Neural crest cell (in vitro differentiated cells): ENCODE data around the gene KREMEN1. TPM values are rescaled to one million over a fixed set of nuclear protein-coding genes. Genes with fewer than 3 reads are reported as not detected.

Experiments
- DNase-seq: peaks from one replicate; pipeline ENCODE4 v3.0.0; 2021; ENCODE audit warnings: low read depth, mixed read lengths, low spot score
- H3K27ac Mint-ChIP-seq: one replicate; pipeline ENCODE4 v1.8.0; 2021; ENCODE audit warnings: mild to moderate bottlenecking, mixed read lengths; ENCODE audit not compliant: unreplicated experiment
- H3K27me3 Mint-ChIP-seq: 2 replicates; pipeline ENCODE4 v1.8.0; 2021; ENCODE audit warnings: low read depth, mild to moderate bottlenecking, mixed read lengths
- H3K36me3 Mint-ChIP-seq: 2 replicates; pipeline ENCODE4 v1.8.0; 2021; ENCODE audit warnings: low read depth, mild to moderate bottlenecking, mixed read lengths
- H3K4me1 Mint-ChIP-seq: 2 replicates; pipeline ENCODE4 v1.8.0; 2021; ENCODE audit warnings: mixed read lengths
- H3K4me3 Mint-ChIP-seq: one replicate; pipeline ENCODE4 v1.8.0; 2021; ENCODE audit warnings: mild to moderate bottlenecking, mixed read lengths
- H3K9me3 Mint-ChIP-seq: 2 replicates; pipeline ENCODE4 v1.8.0; 2021; ENCODE audit warnings: mixed read lengths
- CTCF ChIP-seq: fragments of 200-600 bp; sonication (generic); conservative IDR thresholded peaks from 2 replicates; pipeline ENCODE4 v1.5.0; 2021; ENCODE audit warnings: antibody characterized with exemption, mild to moderate bottlenecking
- total RNA-seq: library from RNA; stranded (reverse); gene quantifications from 2 replicates; pipeline ENCODE4 v1.2.1, GENCODE V29; 2021

Gene KREMEN1
- total RNA-seq, 1 donor from 2014 or later = 3.9 TPM

- Mint-ChIP-seq H3K4me3 (no peak overlapping the region), H3K9me3 (no peaks in the 10 kb centered on the region), H3K27ac (no peak overlapping the region), H3K36me3 (no peaks in the 10 kb centered on the region), H3K4me1 (peaks cover 7% of the 10 kb centered on the region), H3K27me3 (no peaks in the 10 kb centered on the region)
- DNase-seq = no peak
- TF ChIP-seq CTCF = no peak
Observed at GRCh38 chr22:29190051-29190450, 117.2 kb downstream of the KREMEN1 start.

DNA sequence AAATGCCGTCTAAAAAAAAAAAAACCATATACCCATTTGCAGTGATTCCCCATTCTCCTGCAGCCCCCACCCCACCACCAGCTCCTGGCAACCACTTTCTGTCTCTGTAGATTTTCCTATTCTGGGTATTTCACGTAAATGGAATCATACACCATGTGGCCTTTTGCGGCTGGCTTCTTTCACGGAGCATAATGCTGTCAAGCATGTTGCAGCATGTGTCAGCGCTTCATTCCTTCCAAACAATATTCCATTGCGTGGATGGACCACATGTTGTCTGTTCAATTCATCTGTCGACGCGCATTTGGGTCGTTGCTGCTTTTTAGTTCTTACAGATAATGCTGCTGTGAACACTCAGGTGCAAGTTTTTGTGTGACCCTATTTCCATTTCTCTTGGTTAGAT lies 118.1 kb downstream of the KREMEN1 start:
- Mint-ChIP-seq H3K27ac (no peak overlapping the region), H3K4me3 (no peak overlapping the region), H3K27me3 (no peaks in the 10 kb centered on the region), H3K4me1 (peaks cover 14% of the 10 kb centered on the region), H3K36me3 (no peaks in the 10 kb centered on the region), H3K9me3 (no peaks in the 10 kb centered on the region)
- no peak for TF ChIP-seq CTCF
- DNase-seq = no peak

- Mint-ChIP-seq H3K9me3 (no peaks in the 10 kb centered on the region), H3K4me3 (no peak overlapping the region), H3K27ac (no peak overlapping the region), H3K27me3 (no peaks in the 10 kb centered on the region), H3K4me1 (peaks cover 19% of the 10 kb centered on the region), H3K36me3 (no peaks in the 10 kb centered on the region)
- no peak for DNase-seq
- TF ChIP-seq CTCF = no peak
Observed at GRCh38 chr22:29193021-29193420, 120.2 kb downstream of the KREMEN1 start.

GRCh38 chr22:29194184-29194583 lies 121.3 kb downstream of the KREMEN1 start:
- H3K9me3 Mint-ChIP-seq = no peaks in the 10 kb centered on the region
- H3K27ac Mint-ChIP-seq = no peak overlapping the region
- DNase-seq = no peak
- H3K27me3 Mint-ChIP-seq = no peaks in the 10 kb centered on the region
- no peak overlapping the region for H3K4me3 Mint-ChIP-seq
- no peaks in the 10 kb centered on the region for H3K36me3 Mint-ChIP-seq
- peak; percentile 48 for TF ChIP-seq CTCF
- peaks cover 19% of the 10 kb centered on the region for H3K4me1 Mint-ChIP-seq

GRCh38 chr22:29195118-29195963 lies 122.5 kb downstream of the KREMEN1 start:
- H3K27ac Mint-ChIP-seq = peak overlapping the region; percentile 68
- no peak overlapping the region for H3K4me3 Mint-ChIP-seq
- no peak for DNase-seq
- H3K36me3 Mint-ChIP-seq = no peaks in the 10 kb centered on the region
- H3K4me1 Mint-ChIP-seq = peaks cover 19% of the 10 kb centered on the region
- peaks cover 3% of the 10 kb centered on the region for H3K27me3 Mint-ChIP-seq
- no peaks in the 10 kb centered on the region for H3K9me3 Mint-ChIP-seq
- no peak for TF ChIP-seq CTCF
